IMR-90 (cell line): ENCODE results near the gene DYNC1LI2. TPM values are rescaled to one million over a fixed set of nuclear protein-coding genes. Genes with fewer than 3 reads are reported as not detected.

Source experiments
- ATAC-seq: fragments of 200-7000 bp; cut with Tn5 transposase; 2 replicates; pipeline ENCODE4 v1.9.1; 2020; ENCODE audit warnings: low read depth, mild to moderate bottlenecking, moderate library complexity
- BruUV-seq: library from RNA; stranded (reverse); fragments of 400-500 nt; replicated peaks from 2 replicates; lab custom pipeline; 2021; lab: Mats Ljungman, UMichigan
- CTCF ChIA-PET: fragments of 300-600 bp; formaldehyde crosslinking; extraction: SDS; loops from one replicate; lab custom pipeline; 2021; ENCODE audit warnings: antibody characterized with exemption; lab: Yijun Ruan, JAX
- POLR2A ChIA-PET: fragments of 300-600 bp; sonication (Branson Sonifier 250); formaldehyde crosslinking; loops from one replicate; lab custom pipeline; 2022; ENCODE audit warnings: antibody characterized with exemption; ENCODE audit not compliant: unreplicated experiment; lab: Charles Lee
- DNase-seq: peaks from one replicate; pipeline ENCODE4 v3.0.0; 2013
- H2AFZ ChIP-seq: replicated peaks from 2 replicates; pipeline ENCODE3; 2013; ENCODE audit warnings: low read length, mild to moderate bottlenecking; ENCODE audit not compliant: poor library complexity
- H2AK5ac ChIP-seq: 2 replicates; pipeline ENCODE4 v1.6.1; 2013; ENCODE audit warnings: low read depth, low read length, inconsistent platforms
- H2AK9ac ChIP-seq: replicated peaks from 2 replicates; pipeline ENCODE3; 2013; ENCODE audit warnings: mild to moderate bottlenecking, low read depth, low read length, moderate library complexity; ENCODE audit not compliant: poor library complexity
- H2BK120ac ChIP-seq: 2 replicates; pipeline ENCODE4 v1.6.1; 2013; ENCODE audit warnings: low read depth, low read length, inconsistent platforms
- H2BK15ac ChIP-seq: 3 replicates; pipeline ENCODE4 v1.6.1; 2013; ENCODE audit warnings: low read depth, low read length, inconsistent platforms
- H2BK20ac ChIP-seq: 2 replicates; pipeline ENCODE4 v1.6.1; 2013; ENCODE audit warnings: low read depth, mild to moderate bottlenecking, inconsistent platforms, low read length, moderate library complexity
- H2BK5ac ChIP-seq: 2 replicates; pipeline ENCODE4 v1.6.1; 2013; ENCODE audit warnings: mild to moderate bottlenecking, low read depth, low read length, inconsistent platforms; ENCODE audit not compliant: poor library complexity, severe bottlenecking
- H3K14ac ChIP-seq: replicated peaks from 2 replicates; pipeline ENCODE4 v1.6.1; 2013; ENCODE audit warnings: low read depth, low read length, inconsistent platforms
- H3K18ac ChIP-seq: 2 replicates; pipeline ENCODE4 v1.6.1; 2013; ENCODE audit warnings: low read depth, low read length, control low read depth
- H3K23ac ChIP-seq: 2 replicates; pipeline ENCODE4 v1.6.1; 2013; ENCODE audit warnings: low read depth, low read length, inconsistent platforms
- H3K27ac ChIP-seq: 2 replicates; pipeline ENCODE4 v1.5.1; 2013; ENCODE audit warnings: mild to moderate bottlenecking, control low read depth, low read length; ENCODE audit not compliant: insufficient read depth
- H3K27me3 ChIP-seq: 2 replicates; pipeline ENCODE4 v1.6.1; 2013; ENCODE audit warnings: low read length; ENCODE audit not compliant: control insufficient read depth, insufficient read depth
- H3K36me3 ChIP-seq: 2 replicates; pipeline ENCODE4 v1.6.1; 2013; ENCODE audit warnings: low read length, mixed read lengths; ENCODE audit not compliant: control insufficient read depth, insufficient read depth
- H3K4ac ChIP-seq: 2 replicates; pipeline ENCODE4 v1.6.1; 2013; ENCODE audit warnings: low read depth, low read length, inconsistent platforms
- H3K4me1 ChIP-seq: 2 replicates; pipeline ENCODE4 v1.6.1; 2013; ENCODE audit warnings: low read length, mixed read lengths; ENCODE audit not compliant: control insufficient read depth, insufficient read depth
- H3K4me2 ChIP-seq: 2 replicates; pipeline ENCODE4 v1.6.1; 2013; ENCODE audit warnings: low read depth, mild to moderate bottlenecking, control low read depth, low read length, moderate library complexity
- H3K4me3 ChIP-seq: 2 replicates; pipeline ENCODE4 v1.5.1; 2013; ENCODE audit warnings: low read depth, mild to moderate bottlenecking, control low read depth, low read length, moderate library complexity; ENCODE audit not compliant: insufficient read depth
- H3K56ac ChIP-seq: 2 replicates; pipeline ENCODE4 v1.6.1; 2013; ENCODE audit warnings: low read length, inconsistent platforms; ENCODE audit not compliant: insufficient read depth; ENCODE audit errors: extremely low read depth
- H3K79me1 ChIP-seq, 2 experiments: 2 replicates each; pipeline ENCODE4 v1.6.1; 2013; ENCODE audit warnings: low read length in 2 of 2, inconsistent platforms in 1 of 2, low read depth in 1 of 2
- H3K9ac ChIP-seq: 2 replicates; pipeline ENCODE4 v1.6.1; 2013; ENCODE audit warnings: low read depth, low read length, control low read depth
- H3K9me1 ChIP-seq: 2 replicates; pipeline ENCODE4 v1.6.1; 2013; ENCODE audit warnings: low read length, inconsistent platforms; ENCODE audit not compliant: insufficient read depth
- H3K9me3 ChIP-seq: 2 replicates; pipeline ENCODE4 v1.6.1; 2013; ENCODE audit warnings: low read length; ENCODE audit not compliant: control insufficient read depth, insufficient read depth
- H4K20me1 ChIP-seq: 2 replicates; pipeline ENCODE4 v1.6.1; 2013; ENCODE audit warnings: low read length, inconsistent platforms; ENCODE audit not compliant: insufficient read depth
- H4K5ac ChIP-seq: 2 replicates; pipeline ENCODE4 v1.6.1; 2013; ENCODE audit warnings: mild to moderate bottlenecking, low read depth, low read length, control low read depth
- H4K8ac ChIP-seq, 2 experiments: 2 replicates each; pipeline ENCODE4 v1.6.1; 2013; ENCODE audit warnings: low read depth in 2 of 2, low read length in 2 of 2, control low read depth in 1 of 2, inconsistent platforms in 1 of 2
- H4K91ac ChIP-seq: 2 replicates; pipeline ENCODE4 v1.6.1; 2013; ENCODE audit warnings: low read depth, low read length, inconsistent platforms; ENCODE audit not compliant: insufficient read depth
- BHLHE40 ChIP-seq: fragments of 150-350 bp; IDR thresholded peaks from 2 replicates; pipeline ENCODE4 v1.6.1; 2016; ENCODE audit warnings: mild to moderate bottlenecking, low read depth, low read length
- CEBPB ChIP-seq: IDR thresholded peaks from 2 replicates; pipeline ENCODE4 v1.6.1; 2012; ENCODE audit warnings: low read depth, low read length, improper control_type of control experiment
- CHD1 ChIP-seq: IDR thresholded peaks from 2 replicates; pipeline ENCODE4 v1.6.1; 2012; ENCODE audit warnings: low read depth, low read length, improper control_type of control experiment
- CTCF ChIP-seq: conservative IDR thresholded peaks from 2 replicates; pipeline ENCODE4 v1.5.1; 2012; ENCODE audit warnings: mild to moderate bottlenecking, low read depth, low read length, improper control_type of control experiment
- ELK1 ChIP-seq: fragments of 150-350 bp; IDR thresholded peaks from 2 replicates; pipeline ENCODE4 v1.6.1; 2016; ENCODE audit warnings: low read depth, mild to moderate bottlenecking, low read length, moderate library complexity, borderline replicate concordance
- FOS ChIP-seq: fragments of 150-350 bp; IDR thresholded peaks from 2 replicates; pipeline ENCODE4 v1.6.1; 2016; ENCODE audit warnings: low read depth, low read length
- MAFK ChIP-seq: IDR thresholded peaks from 2 replicates; pipeline ENCODE4 v1.6.1; 2012; ENCODE audit warnings: low read depth, low read length, improper control_type of control experiment
- MAZ ChIP-seq: IDR thresholded peaks from 2 replicates; pipeline ENCODE4 v1.6.1; 2012; ENCODE audit warnings: low read depth, mild to moderate bottlenecking, low read length, improper control_type of control experiment, moderate library complexity, borderline replicate concordance
- MXI1 ChIP-seq: IDR thresholded peaks from 2 replicates; pipeline ENCODE4 v1.6.1; 2012; ENCODE audit warnings: low read depth, mild to moderate bottlenecking, low read length, moderate library complexity, borderline replicate concordance
- NFE2L2 ChIP-seq: fragments of 150-350 bp; IDR thresholded peaks from 2 replicates; pipeline ENCODE4 v1.6.1; 2016; ENCODE audit warnings: low read depth, mild to moderate bottlenecking, low read length
- POLR2A ChIP-seq: IDR thresholded peaks from 2 replicates; pipeline ENCODE4 v1.6.1; 2012; ENCODE audit warnings: mild to moderate bottlenecking, low read depth, low read length
- RAD21 ChIP-seq: IDR thresholded peaks from 2 replicates; pipeline ENCODE4 v1.6.1; 2012; ENCODE audit warnings: low read length, improper control_type of control experiment
- RCOR1 ChIP-seq: IDR thresholded peaks from 2 replicates; pipeline ENCODE4 v1.6.1; 2012; ENCODE audit warnings: mild to moderate bottlenecking, low read length, improper control_type of control experiment; ENCODE audit not compliant: insufficient replicate concordance
- RFX5 ChIP-seq: IDR thresholded peaks from 2 replicates; pipeline ENCODE4 v1.8.0; 2012; ENCODE audit warnings: low read depth, mild to moderate bottlenecking, low read length, moderate library complexity
- SMC3 ChIP-seq: fragments of 150-350 bp; IDR thresholded peaks from 2 replicates; pipeline ENCODE4 v1.6.1; 2016; ENCODE audit warnings: low read depth, mild to moderate bottlenecking, antibody characterized with exemption, low read length, moderate library complexity
- USF2 ChIP-seq: fragments of 150-350 bp; IDR thresholded peaks from 2 replicates; pipeline ENCODE4 v1.6.1; 2017; ENCODE audit warnings: mild to moderate bottlenecking, antibody characterized with exemption, low read length, low read depth
- WGBS, 2 experiments: methylation state at CpG; one replicate each; pipeline versions ENCODE4 v1.1.5 to v1.1.7; 2013; ENCODE audit warnings: missing lambda C conversion rate in 2 of 2; ENCODE audit not compliant: insufficient read length in 1 of 2; ENCODE audit errors: extremely low coverage in 2 of 2; 5-methylcytosine and 5-hydroxymethylcytosine counted together
- dilution Hi-C: fragments of 300-500 bp; cut with HindIII; formaldehyde crosslinking; loops from one replicate; pipeline ENCODE4 v1.14.3; 2018; ENCODE audit warnings: low sequenced_read_pairs; ENCODE audit not compliant: unreplicated experiment
- in situ Hi-C: fragments of 300-500 bp; cut with MboI; formaldehyde crosslinking; loops from 3 replicates; pipeline ENCODE4 v1.14.3; 2019; ENCODE audit warnings: low sequenced_read_pairs, inconsistent platforms, mixed read lengths
- intact Hi-C: fragments of 100-400 bp; cut with micrococcal nuclease; formaldehyde crosslinking; loops from 2 replicates; pipeline ENCODE4 v1.10.0; 2022
- polyA plus RNA-seq, 3 experiments: library from polyadenylated mRNA; depleted of rRNA; stranded (reverse); fragments of >200 nt; gene quantifications; 2 replicates each; pipeline ENCODE4 v1.2.3, GENCODE V29; 2012; ENCODE audit warnings: low replicate concordance in 1 of 3
- total RNA-seq: library from RNA; depleted of rRNA; stranded (reverse); fragments of >200 nt; gene quantifications from 2 replicates; pipeline ENCODE4 v1.2.3, GENCODE V29; 2012

The DYNC1LI2 gene
- total and polyA plus RNA-seq, 2 of the 4 experiments (the other 2 are of a cell fraction), result 65.3 to 88.4 TPM

GRCh38 chr16:66681676-66682075, 69.7 kb downstream of the DYNC1LI2 start:
- Histone ChIP-seq H2BK15ac (no peak overlapping the region), H4K8ac (no peak overlapping the region), H3K4me1 (peaks cover 6% of the 10 kb centered on the region; the same call in 1 of the 2 replicates), H3K4ac (no peak overlapping the region), H4K20me1 (no peaks in the 10 kb centered on the region), H3K9ac (no peak overlapping the region), H3K14ac (no peak overlapping the region), H3K18ac (no peak overlapping the region), H4K5ac (no peak overlapping the region), H3K36me3 (no peaks in the 10 kb centered on the region), H3K4me3 (no peak overlapping the region), H2AFZ (no peak overlapping the region), H3K4me2 (no peak overlapping the region), H2AK5ac (no peak overlapping the region; the same call in 1 of the 2 replicates), H3K23ac (no peak overlapping the region), H3K9me3 (no peaks in the 10 kb centered on the region), H3K27ac (no peak overlapping the region), H3K9me1 (no peaks in the 10 kb centered on the region; the same call in 1 of the 2 replicates), H2BK5ac (no peak overlapping the region), H3K56ac (no peak overlapping the region), H3K79me1 (peaks cover 3 to 16% of the 10 kb centered on the region in 2 experiments; a peak in 2 of 4 replicates), H2BK20ac (no peak overlapping the region), H2BK120ac (no peak overlapping the region), H2AK9ac (no peak overlapping the region), H4K91ac (no peak overlapping the region), H3K27me3 (no peaks in the 10 kb centered on the region)
- dilution Hi-C loops (no loop called here), intact Hi-C loops (no loop called here), in situ Hi-C loops (no loop called here)
- DNase-seq (no peak), ATAC-seq (no peak)
- no TSS peak for BruUV-seq
- WGBS, 2 experiments, result 80% methylated on average over 1 of the region's 4 CpGs; no CpG with 5 or more reads in 1 of the 2 experiments
- TF ChIP-seq ELK1 (no peak), RAD21 (no peak), MAFK (no peak), MXI1 (no peak), POLR2A (no peak), NFE2L2 (no peak), CTCF (no peak), CEBPB (no peak), RCOR1 (no peak), SMC3 (no peak), FOS (no peak), MAZ (no peak), USF2 (no peak), BHLHE40 (no peak), CHD1 (no peak), RFX5 (no peak)
- POLR2A ChIA-PET, result no interaction called here
- CTCF ChIA-PET, result interaction anchor here (0.6 kb wide), 1 partner anchor 21 kb away, joined by 5 read pairs; no protein-coding TSS in a partner anchor
